DOHH2 (cell line): ENCODE results near the gene RGMA.
"Not testable (repeated sequence)": the region's sequence is repeated elsewhere in the genome, so short reads cannot be mapped to it uniquely, and the experiment has no call there.

Experiments used
- H3F3A ChIP-seq: fragments of 200-600 bp; sonication (generic), shearing (Covaris generic); 2 replicates; pipeline ENCODE4 v1.6.0; 2016; ENCODE audit warnings: antibody characterized with exemption, mild to moderate bottlenecking; ENCODE audit not compliant: control insufficient read depth, insufficient read depth
- H3K27ac ChIP-seq: fragments of 200-600 bp; sonication (generic); 2 replicates; pipeline ENCODE4 v1.5.1; 2014; ENCODE audit warnings: low read depth, mild to moderate bottlenecking, low read length, moderate library complexity
- H3K27me3 ChIP-seq: fragments of 200-600 bp; sonication (generic); 2 replicates; pipeline ENCODE4 v1.6.1; 2014; ENCODE audit warnings: mild to moderate bottlenecking, low read length, mixed read lengths; ENCODE audit not compliant: control insufficient read depth
- H3K36me3 ChIP-seq: fragments of 200-600 bp; sonication (generic); 2 replicates; pipeline ENCODE4 v1.6.1; 2014; ENCODE audit warnings: mild to moderate bottlenecking, low read length, moderate library complexity, mixed read lengths; ENCODE audit not compliant: control insufficient read depth
- H3K4me1 ChIP-seq: fragments of 200-600 bp; sonication (generic); 2 replicates; pipeline ENCODE4 v1.6.1; 2014; ENCODE audit warnings: mild to moderate bottlenecking, low read length, mixed read lengths; ENCODE audit not compliant: control insufficient read depth
- H3K4me2 ChIP-seq: fragments of 200-600 bp; sonication (generic); 2 replicates; pipeline ENCODE4 v1.6.0; 2014; ENCODE audit warnings: mild to moderate bottlenecking, low read length, moderate library complexity
- H3K4me3 ChIP-seq: fragments of 200-600 bp; sonication (generic); 2 replicates; pipeline ENCODE4 v1.5.1; 2014; ENCODE audit warnings: mild to moderate bottlenecking, low read length, mixed read lengths
- H3K79me2 ChIP-seq: fragments of 200-600 bp; sonication (generic); 2 replicates; pipeline ENCODE4 v1.6.1; 2014; ENCODE audit warnings: mild to moderate bottlenecking, low read length, mixed read lengths; ENCODE audit not compliant: control insufficient read depth
- H3K9me2 ChIP-seq: fragments of 200-600 bp; sonication (generic); replicated peaks from 2 replicates; pipeline ENCODE4 v1.6.1; 2014; ENCODE audit warnings: mild to moderate bottlenecking, low read length, mixed read lengths; ENCODE audit not compliant: control insufficient read depth
- H3K9me3 ChIP-seq: fragments of 200-600 bp; sonication (generic); 2 replicates; pipeline ENCODE4 v1.6.1; 2014; ENCODE audit warnings: antibody characterized with exemption, low read length, mixed read lengths; ENCODE audit not compliant: control insufficient read depth, insufficient read depth
- H4K20me1 ChIP-seq: fragments of 200-600 bp; sonication (generic); 2 replicates; pipeline ENCODE4 v1.6.0; 2014; ENCODE audit warnings: low read depth, mild to moderate bottlenecking, antibody characterized with exemption, low read length, moderate library complexity; ENCODE audit not compliant: control insufficient read depth, insufficient read depth
- EZH2phosphoT487 ChIP-seq: fragments of 200-600 bp; sonication (generic); IDR thresholded peaks from 2 replicates; pipeline ENCODE4 v1.6.1; 2017; ENCODE audit warnings: borderline replicate concordance, mild to moderate bottlenecking, antibody characterized with exemption, low read length, moderate library complexity, mixed read lengths
- TF ChIP-seq, protein P1 (sequence below): fragments of 200-600 bp; sonication (generic); IDR thresholded peaks from one replicate; pipeline ENCODE4 v1.5.1; 2014; ENCODE audit warnings: antibody characterized with exemption, mild to moderate bottlenecking, low read depth, low read length; ENCODE audit not compliant: poor library complexity, severe bottlenecking

Gene RGMA

DNA sequence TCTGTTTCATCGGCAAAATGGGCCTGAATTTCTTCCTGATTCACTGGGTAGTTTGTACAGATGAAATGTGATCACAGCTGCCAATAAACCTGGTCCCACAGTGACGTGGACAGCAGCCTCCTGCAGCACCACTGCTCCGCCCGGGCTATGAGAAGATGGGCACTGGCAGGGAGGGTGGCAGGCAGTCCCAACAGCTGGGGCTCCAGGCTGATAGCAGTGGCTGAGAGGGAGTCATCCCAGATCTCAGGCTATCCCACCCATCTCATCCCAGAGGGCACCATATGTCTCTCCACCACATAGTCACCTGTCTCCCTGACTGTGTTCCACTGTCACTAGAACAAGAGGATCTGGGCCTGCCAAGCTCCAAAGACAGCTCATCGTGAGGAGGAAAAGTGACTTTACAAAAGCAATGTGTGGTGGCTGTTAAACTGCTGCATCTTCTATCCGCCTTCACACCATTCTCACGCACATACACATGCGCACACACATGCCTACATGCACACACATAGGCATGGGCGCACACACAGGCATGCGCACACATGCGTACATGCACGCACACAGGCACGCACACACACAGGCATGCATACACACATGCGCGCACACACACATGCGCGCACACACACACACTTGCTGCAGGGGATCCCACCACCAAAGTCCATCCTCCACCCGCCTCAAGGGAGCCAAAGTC, 46.2 kb downstream of the RGMA start:
- H3K9me3 ChIP-seq: no peaks in the 10 kb centered on the region
- no peaks in the 10 kb centered on the region for H3K27me3 ChIP-seq
- no peak overlapping the region for H3K4me2 ChIP-seq
- H3K79me2 ChIP-seq: no peaks in the 10 kb centered on the region
- H3F3A ChIP-seq: no peaks in the 10 kb centered on the region
- H3K4me3 ChIP-seq: no peak overlapping the region
- no peaks in the 10 kb centered on the region for H4K20me1 ChIP-seq
- peaks cover 4% of the 10 kb centered on the region; the same call in 1 of the 2 replicates for H3K4me1 ChIP-seq
- H3K27ac ChIP-seq: no peak overlapping the region
- no peaks in the 10 kb centered on the region for H3K9me2 ChIP-seq
- no peaks in the 10 kb centered on the region for H3K36me3 ChIP-seq
- TF ChIP-seq, protein P1, sequence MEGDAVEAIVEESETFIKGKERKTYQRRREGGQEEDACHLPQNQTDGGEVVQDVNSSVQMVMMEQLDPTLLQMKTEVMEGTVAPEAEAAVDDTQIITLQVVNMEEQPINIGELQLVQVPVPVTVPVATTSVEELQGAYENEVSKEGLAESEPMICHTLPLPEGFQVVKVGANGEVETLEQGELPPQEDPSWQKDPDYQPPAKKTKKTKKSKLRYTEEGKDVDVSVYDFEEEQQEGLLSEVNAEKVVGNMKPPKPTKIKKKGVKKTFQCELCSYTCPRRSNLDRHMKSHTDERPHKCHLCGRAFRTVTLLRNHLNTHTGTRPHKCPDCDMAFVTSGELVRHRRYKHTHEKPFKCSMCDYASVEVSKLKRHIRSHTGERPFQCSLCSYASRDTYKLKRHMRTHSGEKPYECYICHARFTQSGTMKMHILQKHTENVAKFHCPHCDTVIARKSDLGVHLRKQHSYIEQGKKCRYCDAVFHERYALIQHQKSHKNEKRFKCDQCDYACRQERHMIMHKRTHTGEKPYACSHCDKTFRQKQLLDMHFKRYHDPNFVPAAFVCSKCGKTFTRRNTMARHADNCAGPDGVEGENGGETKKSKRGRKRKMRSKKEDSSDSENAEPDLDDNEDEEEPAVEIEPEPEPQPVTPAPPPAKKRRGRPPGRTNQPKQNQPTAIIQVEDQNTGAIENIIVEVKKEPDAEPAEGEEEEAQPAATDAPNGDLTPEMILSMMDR: no peak
- no peak for TF ChIP-seq EZH2phosphoT487

DNA sequence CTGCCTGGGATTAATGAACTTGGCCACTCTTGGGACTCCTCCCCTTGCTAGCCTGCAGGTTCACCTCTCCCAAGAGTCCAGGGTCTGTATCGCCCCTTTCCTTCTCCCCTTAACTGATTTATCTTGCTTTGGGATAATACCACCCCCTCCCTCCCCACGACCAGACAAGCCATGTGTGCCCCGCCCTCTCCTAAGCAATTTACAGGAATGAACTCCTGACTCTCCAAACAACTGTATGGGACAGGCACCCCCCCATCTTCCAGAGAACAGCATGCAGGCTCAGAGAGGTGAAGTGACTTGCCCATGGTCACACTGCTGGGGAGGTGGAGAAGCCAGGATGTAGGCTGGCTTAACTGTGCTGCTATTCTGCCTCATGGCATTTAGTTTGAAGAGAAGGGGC, 46.8 kb downstream of the RGMA start:
- Histone ChIP-seq H3K27me3 (no peaks in the 10 kb centered on the region), H4K20me1 (no peaks in the 10 kb centered on the region), H3K9me2 (no peaks in the 10 kb centered on the region), H3F3A (no peaks in the 10 kb centered on the region), H3K4me1 (no peaks in the 10 kb centered on the region), H3K4me3 (no peak overlapping the region), H3K79me2 (no peaks in the 10 kb centered on the region), H3K9me3 (no peaks in the 10 kb centered on the region), H3K27ac (no peak overlapping the region), H3K4me2 (no peak overlapping the region), H3K36me3 (no peaks in the 10 kb centered on the region)
- TF ChIP-seq, protein P1: no peak
- TF ChIP-seq EZH2phosphoT487: no peak

DNA sequence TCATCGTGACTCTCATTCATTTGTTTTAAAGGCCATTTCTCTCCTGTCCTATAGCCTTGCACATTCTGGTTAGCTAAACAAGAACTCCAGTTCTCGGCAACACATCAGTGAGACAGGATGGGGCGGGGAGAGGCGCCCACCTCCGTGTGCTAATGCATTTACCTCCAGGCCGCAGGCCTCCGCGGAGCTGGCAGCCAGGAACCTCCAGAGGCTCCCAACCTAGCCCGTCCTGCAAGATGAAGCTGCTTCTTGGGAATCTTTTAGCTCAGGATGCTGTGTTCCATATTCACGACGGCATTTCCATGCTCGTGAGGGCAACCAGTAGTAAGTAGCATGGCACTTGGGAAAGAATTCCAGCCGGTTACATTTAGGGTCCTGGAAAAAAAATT, 47.9 kb downstream of the RGMA start:
- H3K4me2 ChIP-seq: no peak overlapping the region
- no peaks in the 10 kb centered on the region for H3K9me2 ChIP-seq
- no peaks in the 10 kb centered on the region for H3F3A ChIP-seq
- no peaks in the 10 kb centered on the region for H3K27me3 ChIP-seq
- H3K4me3 ChIP-seq: no peak overlapping the region
- H3K4me1 ChIP-seq: 0 out of 2 replicates have a peak, but pooled peaks cover under 1% of the 10 kb centered on the region
- no peak overlapping the region for H3K27ac ChIP-seq
- TF ChIP-seq EZH2phosphoT487: no peak
- no peaks in the 10 kb centered on the region for H3K79me2 ChIP-seq
- H3K36me3 ChIP-seq: no peaks in the 10 kb centered on the region
- no peaks in the 10 kb centered on the region for H3K9me3 ChIP-seq
- no peaks in the 10 kb centered on the region for H4K20me1 ChIP-seq

DNA sequence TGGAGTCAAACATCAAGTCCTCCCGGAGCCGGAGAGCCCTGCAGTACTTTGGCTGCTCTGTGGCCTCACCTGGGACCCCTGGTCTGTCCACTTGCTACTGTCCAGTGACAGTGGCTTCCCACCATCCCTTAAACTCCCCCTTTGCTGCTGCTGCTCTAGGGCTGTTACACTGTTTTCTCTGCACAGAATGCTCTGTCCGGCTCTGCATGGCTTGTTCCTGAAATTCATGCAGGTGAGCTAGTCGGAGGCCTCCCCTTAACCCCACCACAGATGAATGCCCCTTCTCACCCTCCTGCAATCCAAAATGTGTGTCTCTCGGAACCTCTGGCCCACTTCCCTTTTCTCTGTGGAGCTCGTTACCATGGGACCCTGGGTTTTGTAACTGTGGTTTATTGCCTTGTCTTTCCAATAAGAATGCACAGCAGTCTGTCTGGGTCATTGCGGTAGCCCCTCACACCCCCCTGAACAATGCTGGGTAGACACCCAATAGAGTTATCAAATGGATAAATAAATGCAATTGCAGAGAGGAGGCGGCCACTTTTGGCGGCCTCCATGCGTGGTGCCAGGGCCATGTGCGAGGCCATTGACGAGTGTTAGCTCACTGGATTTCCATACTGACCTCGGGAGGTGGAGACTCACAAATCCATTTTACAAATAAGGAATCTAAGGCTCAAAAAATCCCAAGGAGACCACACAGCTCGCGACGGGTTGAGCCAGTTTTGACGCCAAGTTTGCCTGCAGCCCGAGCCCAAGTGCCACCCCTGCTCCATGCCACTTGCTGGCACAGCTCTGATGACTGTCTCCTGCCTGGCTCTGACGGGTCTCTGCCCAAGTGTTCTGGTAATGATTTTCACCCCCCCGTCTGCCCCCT, 48.5 kb downstream of the RGMA start:
- no peak overlapping the region for H3K4me2 ChIP-seq

DNA sequence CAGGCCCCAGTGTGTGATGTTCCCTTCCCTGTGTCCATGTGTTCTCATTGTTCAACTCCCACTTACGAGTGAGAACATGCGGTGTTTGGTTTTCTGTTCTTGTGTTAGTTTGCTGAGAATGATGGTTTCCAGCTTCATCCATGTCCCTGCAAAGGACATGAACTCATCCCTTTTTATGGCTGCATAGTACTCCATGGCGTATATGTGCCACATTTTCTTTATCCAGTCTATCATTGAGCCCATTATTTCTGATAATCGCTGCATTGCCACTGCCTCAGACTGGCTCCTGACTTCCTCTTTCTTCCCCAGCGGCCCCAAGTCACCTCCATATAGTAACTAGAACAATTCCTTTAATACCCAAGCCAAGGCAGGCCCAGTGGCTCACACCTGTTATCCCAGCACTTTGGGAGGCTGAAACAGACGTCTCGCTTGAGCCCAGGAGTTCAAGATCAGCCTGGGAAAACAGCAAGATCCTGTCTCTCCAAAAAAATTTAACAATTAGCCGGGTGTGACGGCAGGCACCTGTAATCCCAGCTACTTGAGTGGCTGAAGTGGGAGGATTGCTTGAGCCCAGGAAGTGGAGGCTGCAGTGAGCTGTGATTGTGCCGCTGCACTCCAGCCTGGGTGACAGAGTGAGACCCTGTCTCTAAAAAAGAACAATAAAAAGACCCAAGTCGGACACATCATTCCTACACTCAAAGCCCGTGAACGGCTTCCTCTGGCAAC, 49.3 kb downstream of the RGMA start:
- not testable (repeated sequence) for H3K4me1 ChIP-seq, H3K79me2 ChIP-seq, H3K36me3 ChIP-seq, H3K4me3 ChIP-seq, H3K9me2 ChIP-seq, H3K4me2 ChIP-seq, H3F3A ChIP-seq, H3K27me3 ChIP-seq, H3K9me3 ChIP-seq, H4K20me1 ChIP-seq, H3K27ac ChIP-seq

More for the DNA sequence above, 48.5 kb downstream of the RGMA start:
- no peaks in the 10 kb centered on the region for H3K79me2 ChIP-seq
- H3K36me3 ChIP-seq: no peaks in the 10 kb centered on the region
- no peaks in the 10 kb centered on the region for H3F3A ChIP-seq
- TF ChIP-seq EZH2phosphoT487: no peak
- TF ChIP-seq, protein P1: no peak
- no peaks in the 10 kb centered on the region for H4K20me1 ChIP-seq
- H3K4me1 ChIP-seq: 0 out of 2 replicates have a peak, but pooled peaks cover 7% of the 10 kb centered on the region
- no peaks in the 10 kb centered on the region for H3K9me2 ChIP-seq
- H3K4me3 ChIP-seq: no peak overlapping the region
- no peaks in the 10 kb centered on the region for H3K9me3 ChIP-seq
- H3K27me3 ChIP-seq: no peaks in the 10 kb centered on the region
- no peak overlapping the region for H3K27ac ChIP-seq
